ENCODE measurements around the gene ARHGAP24. TPM values are rescaled to one million over a fixed set of nuclear protein-coding genes. Genes with fewer than 3 reads are reported as not detected.

Gene ARHGAP24
- total RNA-seq, 1 experiment from 2014 or later, result 1.3 TPM

- H3K36me3 ChIP-seq (ENCODE audit: control insufficient read depth in 1 of 2, insufficient read depth in 2 of 2, low read length in 2 of 2), result no peaks in the 10 kb centered on the region
- H3K79me2 ChIP-seq (ENCODE audit: insufficient read depth, low read length), result no peaks in the 10 kb centered on the region
- no peaks in the 10 kb centered on the region for H3K9me2 ChIP-seq (ENCODE audit: insufficient read depth)
- H3K4me1 ChIP-seq (ENCODE audit: control insufficient read depth in 1 of 2, insufficient read depth in 2 of 2, low read length in 2 of 2), result peaks cover 0 to 7% of the 10 kb centered on the region in 2 experiments; a peak in 2 of 4 replicates
- ChIA-PET RAD21 (ENCODE audit: low non-redundant PET in 1 of 2, low total read pairs in 2 of 2, uncharacterized antibody in 2 of 2, unreplicated experiment in 2 of 2) (no interaction called here), POLR2A (interaction anchor here (0.7 kb wide), 1 partner anchor 9 kb away, joined by 3 read pairs; no protein-coding TSS in a partner anchor), CTCF (no interaction called here)
- ATAC-seq (no peak), DNase-seq (ENCODE audit: low read depth, low spot score) (no peak)
- H3K4me3 ChIP-seq (replicated peaks in 1 of 2; ENCODE audit: low read depth in 1 of 2, low read length in 2 of 2), result no peak overlapping the region
- TF ChIP-seq CTCF (IDR thresholded peaks at IDR 0.05 in 2 of 3, conservative IDR thresholded peaks at IDR 0.05 in 1 of 3; ENCODE audit: borderline replicate concordance in 1 of 3, insufficient read depth in 1 of 3, low read depth in 2 of 3, low read length in 2 of 3) (no peak), REST (IDR thresholded peaks at IDR 0.05; ENCODE audit: low read depth) (no peak), POLR2A (IDR thresholded peaks at IDR 0.05; ENCODE audit: borderline replicate concordance, extremely low read depth, insufficient read depth, insufficient read length) (no peak), ZBTB33 (IDR thresholded peaks at IDR 0.05; ENCODE audit: extremely low read depth, insufficient replicate concordance, low read length) (no peak), CBX3 (IDR thresholded peaks at IDR 0.05; ENCODE audit: low read depth) (no peak), EGR1 (IDR thresholded peaks at IDR 0.05; ENCODE audit: low read depth) (no peak), MAX (IDR thresholded peaks at IDR 0.05) (no peak), SP1 (IDR thresholded peaks at IDR 0.05; ENCODE audit: low read depth) (no peak), JUND (IDR thresholded peaks at IDR 0.05) (no peak), CEBPB (IDR thresholded peaks at IDR 0.05; ENCODE audit: low read depth) (no peak), ELF1 (IDR thresholded peaks at IDR 0.05; ENCODE audit: borderline replicate concordance, low read depth) (no peak), YY1 (IDR thresholded peaks at IDR 0.05; ENCODE audit: extremely low read depth, insufficient replicate concordance, low read depth, low read length) (no peak), TCF7L2 (IDR thresholded peaks at IDR 0.05; ENCODE audit: borderline replicate concordance, extremely low read depth, insufficient read depth, insufficient read length) (no peak), FOSL1 (IDR thresholded peaks at IDR 0.05; ENCODE audit: low read depth) (no peak), ZFX (IDR thresholded peaks at IDR 0.05) (no peak), RAD21 (IDR thresholded peaks at IDR 0.05; ENCODE audit: low read depth) (no peak)
- H2AFZ ChIP-seq (ENCODE audit: low read depth, low read length, poor library complexity, severe bottlenecking), result no peak overlapping the region
- no peak overlapping the region for H3K9ac ChIP-seq (ENCODE audit: low read length)
- no TSS peak for BruUV-seq (replicated peaks)
- no peak overlapping the region for H3K4me2 ChIP-seq (ENCODE audit: low read length)
- intact Hi-C loops (cut with micrococcal nuclease), result no loop called here
- H3K27me3 ChIP-seq (ENCODE audit: insufficient read depth, low read length), result no peaks in the 10 kb centered on the region
- no peaks in the 10 kb centered on the region for H4K20me1 ChIP-seq (ENCODE audit: insufficient read depth)
- no peak overlapping the region for H3K27ac ChIP-seq (ENCODE audit: low read depth, low read length)
- H3K9me3 ChIP-seq (ENCODE audit: control insufficient read depth in 1 of 2, insufficient read depth in 1 of 2, low read depth in 1 of 2, low read length in 2 of 2), result no peaks in the 10 kb centered on the region
Observed at GRCh38 chr4:85722401-85722800, 247.5 kb downstream of the ARHGAP24 start.
